Measurements from ENCODE around the gene CCM2.

GRCh38 chr7:45061806-45062425, 61.9 kb downstream of the CCM2 start:
- TF ChIP-seq EGR1 (IDR thresholded peaks at IDR 0.05; ENCODE audit: borderline replicate concordance, low read depth, low read length) = no peak
- TF ChIP-seq, protein P1, sequence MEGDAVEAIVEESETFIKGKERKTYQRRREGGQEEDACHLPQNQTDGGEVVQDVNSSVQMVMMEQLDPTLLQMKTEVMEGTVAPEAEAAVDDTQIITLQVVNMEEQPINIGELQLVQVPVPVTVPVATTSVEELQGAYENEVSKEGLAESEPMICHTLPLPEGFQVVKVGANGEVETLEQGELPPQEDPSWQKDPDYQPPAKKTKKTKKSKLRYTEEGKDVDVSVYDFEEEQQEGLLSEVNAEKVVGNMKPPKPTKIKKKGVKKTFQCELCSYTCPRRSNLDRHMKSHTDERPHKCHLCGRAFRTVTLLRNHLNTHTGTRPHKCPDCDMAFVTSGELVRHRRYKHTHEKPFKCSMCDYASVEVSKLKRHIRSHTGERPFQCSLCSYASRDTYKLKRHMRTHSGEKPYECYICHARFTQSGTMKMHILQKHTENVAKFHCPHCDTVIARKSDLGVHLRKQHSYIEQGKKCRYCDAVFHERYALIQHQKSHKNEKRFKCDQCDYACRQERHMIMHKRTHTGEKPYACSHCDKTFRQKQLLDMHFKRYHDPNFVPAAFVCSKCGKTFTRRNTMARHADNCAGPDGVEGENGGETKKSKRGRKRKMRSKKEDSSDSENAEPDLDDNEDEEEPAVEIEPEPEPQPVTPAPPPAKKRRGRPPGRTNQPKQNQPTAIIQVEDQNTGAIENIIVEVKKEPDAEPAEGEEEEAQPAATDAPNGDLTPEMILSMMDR (IDR thresholded peaks at IDR 0.05; ENCODE audit: control extremely low read depth in 1 of 3, insufficient read depth in 1 of 3, low read depth in 1 of 3, low read length in 3 of 3) = no peak
- TF ChIP-seq SIN3A (conservative IDR thresholded peaks at IDR 0.05 in 1 of 2, IDR thresholded peaks at IDR 0.05 in 1 of 2; ENCODE audit: low read depth in 1 of 2, low read length in 2 of 2) = no peak
- no peak for TF ChIP-seq MAFK (IDR thresholded peaks at IDR 0.05; ENCODE audit: low read depth, low read length)
- no peak for TF ChIP-seq CBX5 (IDR thresholded peaks at IDR 0.05; ENCODE audit: low read depth, low read length)
- TF ChIP-seq JUND (IDR thresholded peaks at IDR 0.05; ENCODE audit: low read length) = no peak
- no peak for TF ChIP-seq POLR2A (IDR thresholded peaks at IDR 0.05; ENCODE audit: control extremely low read depth in 1 of 2, low read depth in 2 of 2, low read length in 2 of 2)
- no peak for TF ChIP-seq RBBP5 (IDR thresholded peaks at IDR 0.05; ENCODE audit: borderline replicate concordance, low read depth, low read length)
- TF ChIP-seq CEBPB (IDR thresholded peaks at IDR 0.05; ENCODE audit: low read depth, low read length) = no peak
- no peak for TF ChIP-seq SUZ12 (IDR thresholded peaks at IDR 0.05; ENCODE audit: low read length)
- no peak for TF ChIP-seq TEAD4 (IDR thresholded peaks at IDR 0.05; ENCODE audit: low read depth, low read length)

Measured in H1 (cell line).